NOMO-1 treated with dmso at 0.1 percent for 144 hours (cell line): ENCODE data around the gene DNAH11.
A peak's percentile ranks its signal among the peaks of the same experiment; 100 is the strongest.
"Not testable (repeated sequence)": the region's sequence is repeated elsewhere in the genome, so short reads cannot be mapped to it uniquely, and the experiment has no call there.

ENCODE experiments used
- DNase-seq: peaks from one replicate; lab custom pipeline; 2025; ENCODE audit not compliant: unreplicated experiment; lab: John Stamatoyannopoulos, UW

Gene DNAH11

DNA sequence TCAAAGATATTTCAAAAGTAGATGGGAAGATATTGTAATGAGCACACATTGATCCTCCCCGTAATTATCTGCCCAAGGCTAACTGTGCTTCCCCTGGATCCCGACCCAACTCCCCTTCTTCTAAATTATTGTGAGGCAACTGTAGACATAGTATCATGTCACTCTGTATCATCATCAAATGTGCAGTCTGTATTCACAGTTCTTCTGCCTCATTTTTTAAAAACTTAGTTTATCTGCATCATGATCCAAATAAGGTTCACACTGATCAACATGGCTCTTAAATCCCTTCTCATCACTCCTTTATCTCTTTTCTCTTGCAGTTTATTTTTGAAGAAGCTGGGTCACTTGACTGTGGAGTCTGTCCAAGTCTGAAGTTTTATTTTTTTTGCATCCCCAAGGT, 375.4 kb downstream of the DNAH11 start:
- no peak for DNase-seq

DNA sequence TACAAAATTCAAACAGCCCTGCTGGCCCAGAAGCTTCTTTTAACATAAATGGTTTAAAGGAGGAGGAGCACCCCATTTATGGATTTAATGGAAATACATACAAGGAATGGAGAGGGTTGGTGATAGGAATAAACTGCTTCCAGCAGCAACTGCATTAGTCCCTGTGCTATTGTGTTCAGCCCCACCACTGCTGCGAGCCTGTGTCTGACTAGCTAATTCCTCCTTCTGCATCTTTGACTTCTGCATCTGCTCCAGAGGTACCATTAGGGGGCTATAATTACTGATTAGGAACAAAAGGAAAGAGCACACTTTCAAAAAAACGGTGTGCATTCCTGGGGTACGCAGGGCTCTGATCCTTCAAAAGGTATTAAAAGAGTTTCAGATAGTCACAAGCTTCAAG, 378.1 kb downstream of the DNAH11 start:
- no peak for DNase-seq

DNA sequence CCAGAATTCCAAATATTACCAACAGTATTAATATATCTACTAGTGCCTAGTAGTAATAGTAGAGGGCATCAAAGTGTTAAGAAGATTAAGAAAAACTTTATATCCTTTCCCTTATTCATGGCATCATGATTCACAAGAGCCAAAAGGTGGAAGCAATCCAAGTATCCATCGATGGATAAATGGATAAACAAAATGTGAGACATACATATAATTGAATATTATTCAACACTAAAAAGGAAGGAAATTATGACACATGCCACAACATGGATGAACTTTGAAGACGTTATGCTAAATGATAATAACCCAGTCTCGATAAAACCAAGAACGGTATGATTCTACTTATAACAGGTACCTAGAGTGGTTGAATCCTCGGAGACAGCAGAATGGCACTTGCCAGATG, 379.8 kb downstream of the DNAH11 start:
- DNase-seq, result no peak

DNA sequence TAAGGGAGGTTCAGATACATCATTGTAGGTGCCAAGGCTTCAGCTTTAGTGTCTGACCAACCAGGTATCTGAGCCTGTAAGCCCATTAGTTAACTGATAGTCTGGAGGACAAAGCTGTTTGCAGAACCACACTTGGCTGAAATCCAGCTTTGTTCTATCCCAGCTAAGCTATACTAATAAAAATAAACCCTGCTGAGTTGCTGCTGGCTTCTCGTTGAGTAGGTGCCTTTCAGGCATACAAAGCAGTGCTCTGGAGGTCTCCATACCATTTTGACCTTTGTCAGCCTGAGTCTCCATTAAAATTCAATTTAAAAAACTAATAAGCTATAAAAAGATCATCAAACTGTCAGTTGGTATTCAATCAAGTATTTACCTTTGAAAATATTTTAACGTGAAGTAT, 380.8 kb downstream of the DNAH11 start:
- no peak for DNase-seq

DNA sequence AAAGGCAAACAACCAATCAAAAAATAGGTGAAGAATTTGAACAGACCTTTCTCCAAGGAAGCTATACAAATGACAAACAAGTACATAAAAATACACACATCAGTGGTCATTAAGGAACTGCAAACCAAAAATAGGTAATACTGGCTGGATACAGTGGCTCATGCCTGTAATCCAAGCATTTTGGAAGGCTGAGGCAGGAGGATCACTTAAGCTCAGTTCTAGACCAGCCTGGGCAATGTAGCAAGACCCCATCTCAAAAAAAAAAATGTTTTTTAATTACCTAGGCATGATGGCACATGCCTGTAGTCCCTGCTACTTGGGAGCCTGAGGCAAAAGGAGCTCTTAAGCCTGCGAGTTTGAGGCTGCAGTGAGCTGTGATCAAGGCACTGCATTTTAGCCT, 383.6 kb downstream of the DNAH11 start:
- no peak for DNase-seq

DNA sequence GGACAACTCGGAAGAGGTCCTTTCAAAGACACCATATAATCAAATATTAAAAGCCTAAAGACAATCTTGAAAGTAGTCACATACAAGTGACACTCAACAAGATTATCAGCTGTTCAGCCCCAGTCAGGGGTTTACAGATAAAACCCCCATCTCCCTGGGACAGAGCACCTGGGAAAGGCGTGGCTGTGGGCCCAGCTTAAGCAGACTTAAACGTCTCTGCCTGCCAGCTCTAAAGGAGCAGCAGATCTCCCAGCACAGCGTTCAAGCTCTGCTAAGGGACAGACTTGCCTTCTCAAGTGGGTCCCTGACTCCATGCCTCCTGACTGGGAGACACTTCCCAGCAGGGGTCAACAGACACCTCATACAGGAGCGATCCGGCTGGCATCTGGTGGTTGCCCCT, 384.9 kb downstream of the DNAH11 start:
- no peak for DNase-seq

DNA sequence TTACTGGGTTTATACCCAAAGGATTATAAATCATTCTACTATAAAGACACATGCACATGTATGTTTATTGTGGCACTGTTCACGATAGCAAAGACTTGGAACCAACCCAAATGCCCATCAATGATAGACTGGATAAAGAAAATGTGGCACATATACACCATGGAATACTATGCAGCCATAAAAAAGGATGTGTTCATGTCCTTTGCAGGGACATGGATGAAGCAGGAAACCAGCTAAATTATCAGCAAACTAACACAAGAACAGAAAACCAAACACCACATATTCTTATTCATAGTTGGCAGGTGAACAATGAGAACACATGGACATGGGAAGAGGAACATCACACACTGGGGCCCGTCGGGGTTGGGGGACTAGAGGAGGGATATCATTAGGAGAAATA, 390.5 kb downstream of the DNAH11 start:
- DNase-seq, result not testable (repeated sequence)

DNA sequence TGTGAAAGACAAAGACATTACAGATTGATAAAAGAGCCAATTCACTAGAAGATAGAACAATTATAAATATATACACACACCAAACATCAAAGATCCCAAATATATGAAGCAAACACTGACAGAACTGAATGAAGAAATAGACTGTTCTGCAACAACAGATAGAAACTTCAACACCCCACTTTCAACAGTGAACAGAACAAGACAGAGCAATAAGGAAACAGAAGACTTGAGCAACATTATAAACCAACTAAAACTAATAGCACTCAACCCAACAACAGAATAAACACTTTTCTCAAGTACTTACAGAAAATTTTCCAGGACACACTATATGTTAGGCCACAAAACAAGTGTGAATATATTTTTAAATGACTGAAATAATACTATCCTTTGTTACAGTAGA, 392.0 kb downstream of the DNAH11 start:
- DNase-seq, result no peak

DNA sequence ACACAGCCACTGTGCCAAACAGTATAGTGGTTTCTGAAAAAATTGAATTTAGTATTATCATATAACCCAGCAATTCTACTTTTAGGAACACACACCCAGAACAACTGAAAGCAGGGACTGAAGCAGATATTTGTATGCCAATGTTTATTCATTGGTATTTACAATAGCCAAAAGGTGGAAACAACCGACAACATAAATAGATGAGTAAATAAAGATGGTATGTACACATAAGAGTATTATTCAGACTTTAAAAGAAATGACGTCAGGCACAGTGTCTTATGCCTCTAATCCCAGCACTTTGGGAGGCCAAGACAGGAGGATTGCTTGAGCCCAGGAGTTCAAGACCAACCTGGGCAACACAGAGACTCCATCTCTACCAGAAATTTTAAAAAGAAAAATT, 395.6 kb downstream of the DNAH11 start:
- DNase-seq, result no peak

DNA sequence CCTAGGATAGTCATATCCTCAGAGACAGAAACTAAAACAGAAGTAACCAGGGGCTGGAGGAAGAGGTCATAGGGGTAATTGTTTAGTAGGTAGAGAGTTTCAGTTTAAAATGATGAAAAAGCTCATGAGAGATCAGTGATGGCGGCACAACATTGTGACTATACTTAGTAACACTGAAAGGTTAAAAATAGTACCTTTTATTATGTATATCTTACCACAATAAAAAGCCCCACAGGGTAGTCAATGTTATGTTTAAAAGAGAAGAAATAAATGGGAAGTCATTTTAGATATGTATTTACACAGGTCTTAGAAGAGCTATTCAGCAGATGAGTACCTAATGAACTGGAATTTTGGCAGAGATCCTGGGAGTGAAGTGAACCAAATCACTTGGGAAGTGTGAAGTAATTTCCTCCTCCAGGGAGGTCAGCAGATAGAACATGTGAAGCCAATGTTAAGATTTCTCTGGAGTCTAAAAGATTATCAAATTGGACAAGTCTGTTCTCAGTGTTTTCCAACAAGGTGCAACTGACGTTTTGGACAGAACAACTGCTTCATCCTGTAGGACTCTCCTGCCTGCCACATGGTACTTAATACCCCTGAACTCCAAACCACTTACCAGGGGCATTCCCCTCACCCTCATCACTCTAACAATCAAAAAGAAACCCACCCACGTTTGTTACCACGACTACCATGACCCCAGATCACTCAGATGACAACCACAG, 396.5 kb downstream of the DNAH11 start:
- no peak for DNase-seq

DNA sequence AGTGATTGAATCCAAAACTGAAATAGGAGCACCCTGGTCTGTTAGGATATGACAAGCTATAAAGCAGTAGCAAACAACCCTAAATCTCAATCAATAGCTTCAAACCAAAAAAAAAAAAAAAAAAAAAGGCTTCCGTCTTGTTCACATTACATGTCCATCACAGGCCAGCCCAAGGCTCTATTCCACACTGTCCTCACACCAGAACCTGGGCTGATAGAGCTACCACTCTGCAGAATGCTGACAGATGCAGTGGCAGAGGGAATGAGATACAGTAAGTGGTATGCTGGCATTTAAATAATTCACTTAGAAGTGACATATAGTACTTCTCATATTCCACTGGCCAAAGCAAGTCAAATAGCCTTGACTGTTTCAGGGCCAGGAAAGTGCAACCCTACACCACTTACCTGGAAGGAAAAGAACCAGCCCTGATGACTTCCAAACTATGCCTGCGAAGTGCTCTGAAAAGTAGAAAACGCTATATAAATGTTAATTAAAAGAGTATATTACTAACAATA, 397.1 kb downstream of the DNAH11 start:
- DNase-seq, result no peak

DNA sequence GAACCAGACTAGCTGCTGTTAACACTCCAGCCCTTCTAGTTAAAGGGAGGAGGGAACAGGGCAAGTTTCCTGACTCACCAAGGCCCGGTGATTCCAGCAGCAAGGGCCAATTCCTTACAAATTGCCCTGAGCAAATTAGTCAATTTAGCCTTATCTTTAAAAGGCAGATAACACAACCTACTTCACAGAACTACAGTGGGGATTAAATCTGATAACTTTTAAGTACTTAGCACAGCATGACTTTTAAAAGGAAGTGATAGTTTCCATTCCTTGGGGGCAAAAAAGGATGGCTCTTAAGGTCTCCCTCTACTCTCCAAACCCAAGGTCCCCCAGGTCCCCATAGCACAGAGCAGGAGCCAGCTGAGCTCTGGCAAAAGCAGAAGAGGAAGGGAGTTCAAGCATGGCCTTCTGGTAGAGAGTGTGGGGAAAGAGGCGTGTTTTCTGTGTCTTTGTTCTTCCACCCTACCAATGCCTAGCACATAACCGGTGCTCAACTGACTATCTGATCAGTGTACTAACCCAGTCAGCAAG, 398.8 kb downstream of the DNAH11 start:
- peak; percentile 44 for DNase-seq

DNA sequence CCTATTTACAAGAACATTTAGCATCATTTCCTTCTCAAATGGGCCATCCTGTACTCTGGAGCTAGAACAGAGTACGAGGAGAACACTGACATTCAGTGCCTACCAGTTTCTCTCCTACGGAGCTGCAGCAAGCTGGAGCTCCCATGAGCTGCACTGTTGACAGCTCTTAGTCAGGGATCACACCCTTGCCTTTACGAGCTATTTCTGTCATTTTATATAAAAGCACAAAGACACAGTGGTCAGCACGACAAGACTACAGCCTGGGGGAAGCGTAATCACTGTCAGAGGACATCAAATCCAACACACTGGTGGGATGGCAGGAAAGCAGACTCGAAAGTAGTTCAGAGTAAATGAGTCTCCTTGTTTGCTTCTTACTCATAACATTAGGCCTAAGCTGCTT, 400.1 kb downstream of the DNAH11 start:
- no peak for DNase-seq

DNA sequence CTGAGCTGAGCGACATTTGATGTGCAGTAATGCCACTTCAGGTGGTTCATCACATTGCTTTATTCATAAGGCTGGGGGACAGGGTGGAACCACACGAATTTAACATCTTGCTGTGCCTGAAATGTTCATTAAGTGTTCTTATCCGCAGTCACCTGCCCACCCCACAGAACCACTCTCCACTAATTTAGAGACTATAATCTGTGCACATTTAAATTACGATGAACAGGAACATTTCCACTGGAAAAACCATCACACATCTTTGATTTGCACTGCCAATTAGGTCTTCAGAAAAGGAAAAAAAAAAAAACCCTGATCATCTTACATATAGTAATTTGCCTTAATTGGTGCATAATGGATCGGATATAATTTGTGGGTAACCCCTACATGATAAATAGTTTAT, 400.6 kb downstream of the DNAH11 start:
- no peak for DNase-seq

DNA sequence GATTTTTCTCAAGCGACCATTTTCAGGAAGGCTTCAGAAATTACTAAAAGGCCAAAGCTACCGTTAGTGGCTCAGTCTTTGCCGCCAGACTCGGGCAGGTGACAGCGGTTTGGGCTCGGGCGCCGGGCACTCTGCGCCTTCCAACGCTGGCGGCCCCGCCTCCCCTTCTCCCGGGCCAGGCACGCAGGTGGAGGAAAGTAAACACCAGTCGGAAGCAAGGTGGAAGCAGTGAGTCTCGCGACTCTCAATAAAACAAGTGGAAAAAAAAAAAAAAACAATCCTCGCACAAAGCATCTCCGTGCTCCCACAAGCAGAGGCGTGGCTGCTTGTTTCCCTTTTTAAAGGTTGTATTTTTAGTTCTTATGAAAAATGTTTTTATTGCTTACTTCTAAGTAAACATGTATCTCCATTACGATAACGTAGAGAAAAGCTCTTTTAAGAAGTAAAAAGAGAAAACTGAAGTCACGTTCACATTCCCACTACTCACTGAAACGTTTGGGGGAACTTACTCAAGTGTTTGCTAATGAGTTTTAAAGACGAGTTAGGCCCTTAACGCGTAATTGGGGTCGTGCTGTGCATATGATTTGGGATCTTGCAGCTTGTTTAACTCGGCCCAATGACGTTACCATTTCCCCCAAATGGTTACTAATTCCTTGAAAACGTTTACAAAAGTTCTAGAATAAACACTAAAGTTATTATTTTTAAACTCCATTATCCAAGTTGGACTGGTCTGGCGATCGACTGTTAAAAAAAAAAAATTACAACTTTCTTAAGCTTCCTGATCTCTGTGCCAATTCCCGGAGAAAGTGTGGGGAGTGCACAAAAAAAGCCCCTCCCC, 402.0 kb downstream of the DNAH11 start:
- no peak for DNase-seq

DNA sequence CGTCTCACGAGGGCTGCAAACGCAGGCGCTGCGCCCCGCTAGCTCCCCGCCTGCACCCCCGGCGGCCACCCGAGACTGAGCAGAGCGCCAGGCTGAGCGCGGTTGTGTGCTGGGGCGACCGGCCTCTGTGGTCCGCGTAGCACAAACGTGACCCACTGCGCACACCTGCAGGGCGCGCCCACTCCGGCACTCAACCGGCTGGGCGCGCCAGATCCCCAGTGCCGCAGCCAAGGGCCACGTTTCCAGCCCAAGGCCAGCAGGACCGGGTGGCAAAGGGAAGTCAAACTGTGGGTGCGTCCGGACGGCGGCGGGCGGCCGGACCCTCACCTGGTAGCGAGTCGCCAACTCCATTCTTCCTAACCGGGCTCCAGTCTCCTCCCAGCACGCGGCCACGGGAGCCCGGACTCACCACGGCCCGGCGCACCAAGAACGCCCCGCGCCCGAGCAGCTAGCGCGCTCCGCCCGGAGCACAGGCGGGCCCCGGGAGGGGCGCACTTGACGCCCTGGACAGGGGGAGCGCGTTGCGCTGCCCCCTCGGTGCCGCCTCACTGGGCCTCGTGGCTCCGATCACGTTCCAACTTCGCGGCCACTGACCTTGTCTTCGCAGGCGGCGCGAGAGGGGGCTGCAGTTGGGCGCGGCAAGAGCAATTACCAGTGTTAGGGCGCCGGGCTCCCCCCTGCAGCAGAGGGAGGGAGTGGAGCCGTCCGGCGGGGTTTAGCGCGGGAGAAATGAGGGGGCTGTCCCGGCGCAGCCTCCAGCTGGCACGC, 402.8 kb downstream of the DNAH11 start, which contains the start of gene CDCA7L:
TSS of gene CDCA7L (minus strand) at position 446 of the 768 bp plus-strand sequence. CDS start at position 351, 95 bp downstream.
- DNase-seq, result peak; percentile 53

DNA sequence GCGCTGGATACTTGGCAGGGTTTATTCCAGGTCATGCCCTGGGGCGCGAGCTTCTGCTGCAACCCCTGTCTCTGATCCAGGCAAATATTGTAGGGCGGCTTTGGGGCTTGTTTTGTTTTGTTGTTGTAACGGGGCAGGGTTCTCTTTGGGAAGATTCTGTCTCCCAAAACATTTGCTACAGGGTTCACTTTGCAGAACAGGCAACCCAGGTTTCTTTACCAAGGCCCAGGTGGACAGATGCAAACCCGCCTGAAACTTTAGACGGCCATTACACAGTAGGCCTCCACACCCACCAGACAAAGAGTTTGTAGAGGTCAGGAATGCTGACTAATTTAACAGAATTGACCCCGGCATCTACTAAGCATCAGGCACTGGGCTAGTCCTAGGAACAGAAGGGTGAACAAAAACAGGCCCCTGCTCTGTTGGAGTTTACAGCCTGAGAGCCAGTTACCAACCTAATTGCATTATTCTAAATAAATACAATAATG, 403.4 kb downstream of the DNAH11 start:
- DNase-seq, result no peak

DNA sequence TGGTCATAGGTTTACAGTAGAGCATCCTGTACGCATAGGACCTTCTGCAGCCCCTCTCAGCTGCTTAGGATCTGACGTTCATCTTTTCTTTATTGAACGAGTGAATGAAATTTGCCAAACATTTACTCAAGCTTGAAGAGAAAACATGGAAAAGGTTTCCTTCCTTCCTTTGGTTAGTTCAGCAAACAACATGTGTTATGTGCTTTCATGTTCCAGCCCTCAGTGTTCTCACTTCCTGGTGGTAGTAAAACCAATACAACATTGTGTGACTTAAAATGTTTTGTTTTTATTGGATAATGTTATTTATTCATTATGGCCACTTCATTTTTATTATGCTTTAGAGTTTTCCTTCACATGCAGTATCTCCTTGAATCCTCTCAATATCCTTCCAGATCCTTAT, 404.2 kb downstream of the DNAH11 start:
- DNase-seq, result no peak

DNA sequence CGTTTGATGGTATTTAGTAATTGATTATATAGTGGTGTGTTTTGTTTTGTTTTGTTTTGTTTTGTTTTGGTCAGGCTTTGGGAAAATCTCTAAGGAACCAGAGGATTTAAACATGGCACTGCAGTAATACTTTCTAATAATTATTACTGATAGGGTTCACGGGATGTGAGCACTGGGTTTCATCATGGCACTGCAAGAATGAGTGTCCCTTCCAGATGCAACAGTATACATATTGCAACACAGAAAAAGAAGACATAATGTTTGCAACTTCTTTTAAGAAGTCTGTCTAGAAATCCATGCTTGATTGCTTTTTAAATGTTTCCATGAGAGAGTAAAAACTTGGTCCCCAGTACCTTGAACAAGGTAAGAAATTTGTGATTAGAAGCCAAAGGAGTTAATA, 405.1 kb downstream of the DNAH11 start:
- DNase-seq, result no peak

DNA sequence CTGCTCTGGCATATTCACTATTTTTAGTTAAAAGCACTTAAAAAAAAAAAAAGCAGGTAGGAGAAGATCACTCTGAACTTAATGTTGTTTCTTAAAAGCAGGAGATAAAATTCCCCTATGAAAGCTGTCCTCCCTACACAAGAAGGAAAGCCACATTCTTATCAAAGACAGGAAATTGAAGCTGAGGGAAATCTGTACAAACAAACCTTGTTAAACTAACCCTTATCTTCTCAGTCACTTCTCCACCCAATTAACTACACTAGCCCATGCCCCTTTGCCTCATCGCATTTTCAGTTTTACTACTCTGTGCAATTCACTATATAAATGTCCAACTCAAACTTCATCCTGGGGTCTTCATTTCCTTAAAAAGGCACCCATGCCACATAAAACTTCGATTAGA, 405.5 kb downstream of the DNAH11 start:
- DNase-seq, result no peak
